GM13976 (cell line): Measurements from ENCODE around the gene DAPK3.
A peak's percentile ranks its signal among the peaks of the same experiment; 100 is the strongest.
"Not testable (repeated sequence)": the region's sequence is repeated elsewhere in the genome, so short reads cannot be mapped to it uniquely, and the experiment has no call there.

ENCODE experiments used
- DNase-seq: peaks from one replicate; pipeline ENCODE4 v3.0.0; 2012; ENCODE audit warnings: low spot score
- CTCF ChIP-seq: IDR thresholded peaks from 2 replicates; pipeline ENCODE4 v1.5.1; 2012; ENCODE audit warnings: borderline replicate concordance, mild to moderate bottlenecking; ENCODE audit not compliant: insufficient read depth; ENCODE audit errors: extremely low read depth, missing control alignments, control extremely low read depth
- in situ Hi-C: fragments of 300-500 bp; cut with MboI; formaldehyde crosslinking; loops from one replicate; pipeline ENCODE4 v1.12.0; 2022; ENCODE audit warnings: low sequenced_read_pairs, mixed read lengths, inconsistent platforms; ENCODE audit not compliant: unreplicated experiment

Gene DAPK3

GRCh38 chr19:3958836-3959765, 11.8 kb downstream of the DAPK3 start:
- no peak for DNase-seq
- TF ChIP-seq CTCF: no peak
- in situ Hi-C loops: no loop called here

GRCh38 chr19:3955688-3956087, 15.2 kb downstream of the DAPK3 start:
- no peak for TF ChIP-seq CTCF
- in situ Hi-C loops: no loop called here
- DNase-seq: no peak

- DNase-seq, in situ Hi-C loops: not testable (repeated sequence)
Observed at GRCh38 chr19:3955276-3955675, 15.6 kb downstream of the DAPK3 start.

- in situ Hi-C loops: no loop called here
- DNase-seq: no peak
- TF ChIP-seq CTCF: no peak
Observed at GRCh38 chr19:3954107-3954506, 16.8 kb downstream of the DAPK3 start.

GRCh38 chr19:3952755-3953276, 18.1 kb downstream of the DAPK3 start:
- in situ Hi-C loops, DNase-seq: not testable (repeated sequence)

GRCh38 chr19:3950871-3951861, 19.7 kb downstream of the DAPK3 start:
- DNase-seq: peak; percentile 62
- in situ Hi-C loops: no loop called here
- no peak for TF ChIP-seq CTCF

GRCh38 chr19:3949997-3950859, 20.7 kb downstream of the DAPK3 start:
- TF ChIP-seq CTCF: no peak
- DNase-seq: no peak
- in situ Hi-C loops: no loop called here
